HUDEP-2 (cell line): ENCODE results near the gene VPS13D.

Experiments used
- DNase-seq, 76 experiments: peaks; one replicate each; lab custom pipeline; 2025; ENCODE audit not compliant: unreplicated experiment in 76 of 76; lab: John Stamatoyannopoulos, UW

The VPS13D gene

GRCh38 chr1:12397462-12398450 lies 167.9 kb downstream of the VPS13D start:
- no peak for DNase-seq

DNA sequence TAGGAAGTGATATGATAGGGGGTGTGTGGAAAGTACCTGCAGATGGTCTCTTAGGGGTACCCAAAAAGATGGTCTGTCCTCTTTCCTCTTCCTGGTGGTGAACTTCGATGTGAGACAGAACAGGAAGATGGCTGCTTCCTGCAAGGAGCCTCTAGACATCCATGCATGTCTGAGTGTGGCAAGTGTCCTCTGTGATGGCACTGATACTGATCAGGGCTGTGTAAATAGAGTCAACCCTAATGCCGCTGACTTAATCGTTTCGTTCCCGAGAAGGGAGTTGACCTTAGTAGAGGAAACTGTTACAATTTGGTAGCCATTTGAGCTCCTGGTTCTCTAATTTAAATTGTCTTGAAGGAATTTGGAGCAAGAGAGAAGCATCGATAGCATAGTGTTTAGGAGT lies 168.6 kb downstream of the VPS13D start:
- DNase-seq = no peak

DNA sequence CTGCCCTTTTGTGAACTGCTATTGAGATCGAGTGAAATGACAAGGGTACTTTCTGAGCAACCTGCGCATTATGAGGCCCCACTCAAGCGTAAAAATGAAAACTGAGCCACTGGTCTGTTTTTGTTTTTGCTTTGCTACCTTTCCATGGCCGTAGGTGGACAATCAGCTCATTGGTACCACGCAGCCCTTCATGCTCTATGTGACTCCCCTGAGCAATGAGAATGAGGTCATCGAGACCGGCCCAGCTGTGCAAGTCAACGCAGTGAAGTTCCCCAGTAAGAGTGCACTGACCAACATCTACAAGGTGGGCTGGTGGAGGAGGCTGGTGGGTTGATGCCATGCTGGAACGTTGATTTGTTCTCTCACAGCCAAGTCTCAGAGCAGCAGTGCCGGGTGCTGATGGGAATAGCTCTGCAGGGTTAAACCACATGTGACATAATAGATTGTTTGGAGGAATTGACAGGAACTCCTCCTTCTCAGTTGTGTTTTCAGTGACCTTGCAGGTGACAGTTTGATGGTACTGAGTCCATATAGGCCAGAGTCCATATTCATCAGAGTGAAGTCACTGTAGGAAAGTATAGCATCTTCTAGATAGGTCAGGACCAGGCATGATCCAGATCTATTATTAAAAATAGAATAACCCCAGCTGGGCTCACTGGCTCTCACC lies 170.3 kb downstream of the VPS13D start:
- no peak for DNase-seq

DNA sequence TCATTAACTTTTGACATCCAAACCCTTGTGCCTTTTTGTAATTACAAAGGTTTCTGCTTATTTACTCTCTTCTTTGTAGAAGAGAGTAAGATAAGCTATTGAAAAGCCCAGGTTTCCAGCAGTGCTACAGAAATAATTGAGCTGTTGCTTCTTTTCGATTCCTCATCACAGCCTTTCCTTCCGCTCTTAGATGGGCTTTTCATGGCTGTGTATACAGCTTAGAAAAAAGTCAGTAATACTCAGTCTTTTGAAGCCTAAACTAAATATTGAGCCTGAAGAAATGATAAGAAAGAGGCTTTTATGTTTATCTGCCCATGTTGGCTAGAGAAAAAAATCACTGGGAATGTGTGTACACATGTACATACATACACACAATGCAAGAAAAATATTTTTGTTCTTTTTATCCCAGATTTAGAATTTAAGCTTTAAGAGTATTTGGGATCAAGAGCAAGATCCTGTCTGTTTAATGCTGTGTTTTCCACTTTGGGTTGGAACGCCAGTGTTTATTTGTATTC lies 172.4 kb downstream of the VPS13D start:
- DNase-seq = no peak

- no peak for DNase-seq
Observed at GRCh38 chr1:12402842-12403241, 173.0 kb downstream of the VPS13D start.

GRCh38 chr1:12404918-12405317 lies 175.1 kb downstream of the VPS13D start:
- no peak for DNase-seq

GRCh38 chr1:12405325-12406210 lies 175.7 kb downstream of the VPS13D start:
- DNase-seq = no peak

DNA sequence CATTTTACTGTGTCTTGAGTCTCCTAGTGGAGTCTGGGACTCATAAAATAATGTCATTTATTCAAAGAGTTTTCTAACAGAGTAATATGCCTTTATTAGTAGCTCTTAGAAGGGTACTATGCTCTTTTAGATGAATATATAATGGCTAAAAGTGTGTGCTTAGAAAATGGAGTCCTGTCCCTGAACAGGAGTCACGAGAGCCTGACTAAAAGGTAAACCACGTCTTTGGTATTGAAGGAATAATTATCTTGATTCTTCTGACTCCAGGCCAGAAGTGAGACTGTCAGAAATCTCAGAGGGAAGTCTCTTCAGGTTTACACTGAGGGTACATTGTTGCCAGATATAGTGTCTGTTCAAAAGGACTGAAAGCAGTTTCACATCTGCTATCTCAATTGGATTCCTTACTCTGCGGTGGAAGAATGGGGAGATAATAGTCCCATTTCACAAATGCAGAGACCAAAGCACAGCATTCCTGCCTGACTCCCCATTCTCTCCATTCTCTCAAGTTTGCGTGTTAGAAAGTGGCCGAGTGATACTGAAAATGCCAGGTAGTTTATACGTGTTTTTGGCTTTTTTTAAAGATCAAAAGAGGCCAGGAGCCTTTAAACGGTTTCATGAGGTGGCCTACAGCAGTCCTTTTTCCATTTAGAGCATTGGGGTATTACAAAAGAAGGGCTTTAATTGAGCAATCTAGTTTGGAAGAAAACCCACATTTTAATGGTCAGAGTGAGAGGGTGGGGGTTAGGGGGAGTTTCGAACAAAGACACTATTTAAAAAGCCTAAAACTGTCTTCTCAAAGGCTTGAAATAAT lies 176.6 kb downstream of the VPS13D start:
- DNase-seq = no peak

GRCh38 chr1:12407050-12407961 lies 177.5 kb downstream of the VPS13D start:
- DNase-seq = peak in 11 of 76 experiments; percentile 3 to 29 (median 9)

GRCh38 chr1:12407962-12408454 lies 178.2 kb downstream of the VPS13D start:
- no peak for DNase-seq

DNA sequence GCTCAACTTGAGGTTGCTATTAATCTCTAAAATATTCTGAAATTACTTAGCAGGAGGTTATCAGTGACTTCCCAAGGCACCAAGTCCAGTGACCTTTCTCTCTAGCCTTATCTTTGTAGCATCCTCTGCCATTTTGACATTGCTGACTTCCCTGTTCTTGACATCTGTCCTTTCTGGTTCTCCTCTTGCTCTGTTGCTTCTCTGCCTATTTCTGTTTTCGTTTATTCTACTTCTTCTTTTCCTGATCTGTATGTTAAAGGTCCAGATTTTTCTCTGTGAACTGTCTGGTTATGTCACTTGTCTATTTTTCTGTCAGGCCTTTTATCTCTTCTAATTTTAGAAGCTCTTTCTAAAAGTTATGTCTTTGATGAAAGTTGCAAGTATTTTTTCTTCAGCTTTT lies 178.8 kb downstream of the VPS13D start:
- DNase-seq = no peak

DNA sequence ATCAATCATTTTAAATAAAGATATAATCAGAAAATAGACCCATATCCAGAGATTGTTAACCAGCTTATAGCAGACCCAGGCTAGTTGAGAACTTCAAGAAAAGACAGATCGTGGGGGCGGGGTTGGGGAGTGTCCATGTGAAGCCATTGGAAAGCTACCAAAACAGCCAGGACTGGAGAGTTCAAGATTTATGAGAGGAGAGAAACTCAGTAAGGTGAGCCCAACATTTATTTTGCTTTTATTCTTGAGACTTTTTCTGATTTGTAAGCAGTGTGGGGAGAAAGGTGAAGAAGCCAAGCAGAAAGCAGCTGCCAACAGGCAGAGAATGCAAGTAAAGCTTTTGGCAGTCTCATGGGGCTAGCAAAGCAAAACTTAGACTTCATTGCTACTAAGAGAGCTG lies 179.9 kb downstream of the VPS13D start:
- no peak for DNase-seq

GRCh38 chr1:12410351-12410750 lies 180.5 kb downstream of the VPS13D start:
- no peak for DNase-seq

GRCh38 chr1:12411098-12411497 lies 181.3 kb downstream of the VPS13D start:
- no peak for DNase-seq

DNA sequence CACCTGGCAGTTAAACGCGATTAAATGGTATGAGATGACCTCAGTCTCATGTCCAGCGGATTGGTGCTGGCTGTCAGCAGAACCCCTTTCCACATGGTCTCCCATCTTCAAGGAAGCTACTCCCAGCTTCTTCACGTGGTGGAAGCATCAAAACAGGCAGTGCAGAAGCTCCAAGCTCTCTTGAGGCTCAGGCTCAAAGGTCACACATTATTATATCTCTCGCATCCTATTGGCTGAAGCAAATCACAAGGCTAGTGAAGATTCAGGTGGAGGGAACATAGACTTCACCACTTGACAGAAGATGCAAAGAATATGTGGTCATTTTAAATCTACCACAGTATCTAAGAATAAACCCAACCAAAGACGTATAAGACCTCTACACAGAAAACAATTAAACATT lies 181.9 kb downstream of the VPS13D start:
- no peak for DNase-seq

GRCh38 chr1:12412439-12412838 lies 182.6 kb downstream of the VPS13D start:
- no peak for DNase-seq

DNA sequence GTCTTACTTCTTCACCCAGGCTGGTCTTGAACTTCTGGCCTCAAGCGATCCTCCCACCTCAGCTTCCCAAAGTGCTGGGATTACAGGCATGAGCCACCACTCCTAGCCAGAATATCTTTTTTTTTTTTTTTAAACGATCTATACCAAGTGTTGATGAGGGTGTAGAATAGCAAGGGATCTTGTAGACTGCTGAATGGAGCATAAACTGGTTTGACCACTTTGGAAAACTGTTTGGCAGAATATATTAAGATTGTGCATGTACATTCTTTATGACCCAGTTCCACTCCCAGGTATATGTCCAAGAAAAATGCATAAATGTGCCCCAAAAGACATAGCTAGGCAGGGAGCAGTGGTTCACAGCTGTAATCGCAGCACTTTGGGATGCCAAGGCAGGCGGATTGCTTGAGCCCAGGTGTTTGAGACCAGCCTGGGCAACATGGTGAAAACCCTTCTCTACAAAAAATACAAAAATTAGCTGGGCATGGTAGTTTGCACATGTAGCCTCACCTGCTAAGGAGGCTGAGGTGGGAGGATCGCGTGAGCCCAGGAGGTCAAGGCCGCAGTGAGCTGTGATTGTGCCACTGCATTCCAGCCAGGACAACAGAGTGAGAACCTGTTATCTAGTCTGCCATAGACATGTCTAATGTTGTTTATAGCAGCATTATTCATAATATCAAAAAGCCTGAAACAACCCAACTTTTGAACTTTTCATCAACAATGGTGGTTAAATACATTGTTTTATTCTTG lies 184.0 kb downstream of the VPS13D start:
- DNase-seq = no peak

DNA sequence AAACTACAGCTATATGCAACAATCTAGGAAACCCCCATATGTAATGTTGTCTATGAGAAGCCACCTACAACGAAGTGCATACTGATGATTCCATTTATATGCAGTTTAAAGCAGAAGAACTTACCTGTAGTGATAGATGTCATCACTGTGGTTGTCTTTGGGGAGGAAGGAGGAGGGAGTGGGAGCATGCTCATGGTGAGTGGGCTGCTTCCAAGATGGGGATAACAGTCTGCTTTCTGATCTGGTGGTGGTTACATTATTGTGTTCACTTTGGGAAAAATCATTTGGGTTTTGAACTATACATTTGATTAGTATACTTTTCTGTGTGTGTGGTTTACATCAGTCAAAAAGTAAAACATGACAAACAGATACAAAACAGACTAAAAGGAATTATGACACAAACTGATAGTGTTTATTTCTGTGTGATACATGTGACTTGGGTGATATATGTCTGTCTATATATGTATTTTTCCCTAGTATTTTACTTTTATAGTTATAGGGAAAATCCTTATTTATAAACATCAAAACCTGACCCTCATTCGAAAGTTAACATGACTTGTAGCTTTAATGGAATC lies 184.7 kb downstream of the VPS13D start:
- no peak for DNase-seq
